Measurements from ENCODE around the gene MAP3K6.

MAP3K6 gene

DNA sequence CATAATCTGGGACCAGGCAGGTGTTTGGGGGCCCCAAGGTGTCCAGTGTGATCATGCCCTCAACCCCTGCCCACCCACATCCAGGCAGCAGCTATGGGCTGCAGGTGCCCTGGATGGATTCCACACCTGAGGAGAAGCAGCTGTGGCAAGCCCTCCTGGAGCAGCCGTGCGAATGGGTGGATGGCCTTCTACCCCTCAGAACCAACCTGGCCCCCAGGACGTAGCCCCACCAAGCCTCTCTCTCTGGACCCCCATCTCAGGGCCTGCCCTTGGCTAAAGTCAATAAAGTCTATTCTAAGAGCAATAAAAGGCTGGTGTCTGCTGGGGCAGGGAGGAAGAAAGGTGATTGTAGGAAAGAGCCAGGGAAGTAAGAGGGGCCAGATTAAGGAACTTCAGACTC is 13.1 kb downstream of the MAP3K6 start:
- no peak for DNase-seq

GRCh38 chr1:27353166-27353565 is 13.6 kb downstream of the MAP3K6 start:
- no peak for DNase-seq

GRCh38 chr1:27351541-27352107 is 15.1 kb downstream of the MAP3K6 start:
- no peak for DNase-seq

DNA sequence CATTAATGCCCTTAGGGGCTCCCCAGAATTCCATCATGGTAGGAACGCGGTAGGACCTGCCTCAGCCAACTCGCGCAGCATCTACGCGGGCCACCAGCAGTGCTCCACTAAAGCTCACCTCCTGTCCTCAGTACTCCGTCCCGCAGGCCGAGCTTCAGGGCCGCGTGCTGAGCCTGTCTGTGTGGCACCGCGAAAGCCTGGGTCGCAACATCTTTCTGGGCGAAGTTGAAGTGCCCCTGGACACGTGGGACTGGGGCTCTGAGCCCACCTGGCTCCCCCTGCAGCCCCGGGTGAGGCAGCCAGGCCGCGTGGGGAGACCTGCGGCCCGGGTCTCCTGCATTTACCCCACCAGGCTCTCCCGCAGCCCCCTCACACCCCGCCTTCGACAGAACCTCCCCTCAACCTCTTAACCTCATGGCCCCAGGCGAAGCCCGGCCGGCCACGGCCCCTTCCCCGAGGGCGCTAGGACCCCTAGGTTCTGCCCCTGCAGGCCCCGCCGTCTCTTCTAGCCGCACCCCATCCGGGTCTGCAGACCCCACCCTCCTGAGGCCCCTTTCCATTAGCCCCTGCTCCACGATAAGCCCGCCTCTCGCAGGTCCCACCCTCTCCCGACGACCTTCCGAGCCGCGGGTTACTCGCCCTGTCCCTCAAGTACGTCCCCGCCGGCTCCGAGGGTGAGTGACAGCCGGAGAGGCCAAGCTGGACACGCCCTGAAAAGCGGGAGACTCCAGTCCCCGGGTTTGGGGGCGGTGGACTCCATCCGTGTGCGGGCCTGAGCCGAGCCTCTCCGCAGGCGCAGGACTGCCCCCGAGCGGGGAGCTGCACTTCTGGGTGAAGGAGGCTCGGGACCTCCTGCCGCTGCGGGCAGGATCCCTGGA is 15.9 kb downstream of the MAP3K6 start:
- no peak for DNase-seq

- DNase-seq: no peak
Observed at GRCh38 chr1:27349784-27350662, 16.7 kb downstream of the MAP3K6 start.

GRCh38 chr1:27348861-27349783 is 17.6 kb downstream of the MAP3K6 start:
- DNase-seq: no peak

DNA sequence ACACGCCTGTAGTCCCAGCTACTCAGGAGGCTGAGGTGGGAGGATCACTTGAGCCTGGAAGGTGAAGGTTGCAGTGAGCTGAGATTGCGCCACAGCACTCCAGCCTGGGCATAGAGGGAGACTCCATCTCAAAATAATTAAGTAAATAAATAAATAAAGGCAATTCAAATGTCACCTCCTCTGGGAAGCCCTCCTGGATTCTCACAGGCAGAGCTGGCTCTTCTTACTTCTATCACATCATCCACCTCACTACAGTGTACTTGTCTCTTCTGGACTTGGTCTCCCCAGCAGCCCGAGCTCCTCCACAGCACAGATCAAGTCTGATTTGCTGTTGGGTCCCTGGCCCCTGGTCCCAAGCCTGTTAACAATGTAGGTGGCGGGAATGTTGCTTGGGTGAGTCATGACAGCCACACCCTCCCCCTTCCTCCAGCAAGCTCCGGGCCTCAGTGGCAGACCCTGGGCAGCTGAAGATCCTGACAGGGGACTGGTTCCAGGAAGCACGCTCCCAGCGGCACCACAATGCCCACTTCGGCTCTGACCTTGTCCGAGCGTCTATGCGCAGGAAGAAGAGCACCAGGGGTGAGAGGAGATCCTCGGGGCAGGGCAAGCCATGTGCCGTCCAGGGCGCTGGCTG is 19.7 kb downstream of the MAP3K6 start:
- no peak for DNase-seq

- no peak for DNase-seq
Observed at GRCh38 chr1:27346357-27346756, 20.4 kb downstream of the MAP3K6 start.

GRCh38 chr1:27345272-27345671 is 21.5 kb downstream of the MAP3K6 start:
- no peak for DNase-seq

- no peak for DNase-seq
Observed at GRCh38 chr1:27343639-27344025, 23.1 kb downstream of the MAP3K6 start.

- DNase-seq: peak; percentile 46
Observed at GRCh38 chr1:27342778-27343638, 23.8 kb downstream of the MAP3K6 start.

DNA sequence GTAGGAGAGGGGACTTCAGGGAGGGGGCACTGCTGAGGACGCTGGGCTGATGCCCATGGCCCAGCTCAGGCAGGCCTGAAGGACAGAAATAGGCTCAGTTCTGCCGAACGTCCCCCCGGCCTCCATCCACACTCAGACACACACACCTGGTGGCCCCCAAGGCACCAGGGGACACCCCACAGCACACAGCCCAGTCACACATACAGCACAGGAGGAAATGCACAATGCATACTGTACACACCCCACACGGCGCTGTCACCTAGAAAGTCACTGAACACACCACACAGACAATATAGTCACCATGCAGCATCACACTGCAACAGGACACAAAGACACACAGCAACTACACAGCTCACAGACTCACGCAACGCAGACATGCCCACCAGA is 24.4 kb downstream of the MAP3K6 start:
- DNase-seq: no peak

GRCh38 chr1:27341525-27342252 is 25.1 kb downstream of the MAP3K6 start, which contains the start of gene SYTL1:
Gene SYTL1, plus strand, starts transcription at chr1:27342022. Its CDS starts 3,313 bp downstream, at chr1:27345335.
- DNase-seq: peak; percentile 15

GRCh38 chr1:27339213-27339612 is 27.5 kb downstream of the MAP3K6 start:
- DNase-seq: no peak

- no peak for DNase-seq
Observed at GRCh38 chr1:27338751-27339150, 28.0 kb downstream of the MAP3K6 start.

- DNase-seq: no peak
Observed at GRCh38 chr1:27336756-27337155, 30.0 kb downstream of the MAP3K6 start.

- no peak for DNase-seq
Observed at GRCh38 chr1:27335506-27336422, 31.0 kb downstream of the MAP3K6 start.

DNA sequence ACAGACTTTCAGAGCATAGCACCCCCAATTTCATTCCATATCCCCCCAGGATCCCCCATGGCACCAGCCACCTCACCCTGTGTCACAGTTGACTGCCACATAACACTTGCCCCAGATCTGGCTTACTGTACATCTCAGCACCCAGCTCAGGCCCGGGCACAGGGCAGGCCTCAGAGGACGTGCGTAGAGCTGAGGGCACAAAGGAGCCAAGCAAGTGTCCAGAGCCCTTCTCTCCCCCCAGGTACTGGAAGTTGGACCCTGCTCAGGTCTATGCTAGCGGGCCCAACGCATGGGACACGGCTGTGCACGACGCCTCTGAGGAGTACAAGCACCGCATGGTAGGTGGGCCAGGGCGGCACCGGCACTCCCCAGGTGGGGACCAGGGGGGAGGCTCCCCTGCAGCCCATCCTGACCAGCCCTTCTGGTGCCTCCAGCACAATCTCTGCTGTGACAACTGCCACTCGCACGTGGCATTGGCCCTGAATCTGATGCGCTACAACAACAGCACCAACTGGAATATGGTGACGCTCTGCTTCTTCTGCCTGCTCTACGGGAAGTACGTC is 33.0 kb downstream of the MAP3K6 start:
- DNase-seq: no peak
